Activated CD4-positive, alpha-beta T cell treated with anti-CD3 and anti-CD28 coated beads, Interleukin-2, amount 10 ng/mL, durations not matched to agents 7 days and 5 days (primary cell): ENCODE data around the gene OR5K2. TPM values are rescaled to one million over a fixed set of nuclear protein-coding genes. Genes with fewer than 3 reads are reported as not detected.

Experiments
- CTCF ChIA-PET: fragments of 350-600 bp; sonication (Branson Sonifier 250); formaldehyde crosslinking; loops from one replicate; lab custom pipeline; 2021; ENCODE audit warnings: antibody characterized with exemption; lab: Charles Lee
- POLR2A ChIA-PET: fragments of 350-600 bp; sonication (Branson Sonifier 250); formaldehyde crosslinking; loops from one replicate; lab custom pipeline; 2021; ENCODE audit warnings: antibody characterized with exemption; lab: Charles Lee
- DNase-seq: peaks from one replicate; pipeline ENCODE4 v3.0.0-alpha.2; 2020
- H3K27ac Mint-ChIP-seq: one replicate; pipeline ENCODE4 v1.8.0; 2021; ENCODE audit warnings: mild to moderate bottlenecking, moderate library complexity, mixed read lengths
- H3K27me3 Mint-ChIP-seq: one replicate; pipeline ENCODE4 v1.8.0; 2021; ENCODE audit warnings: mixed read lengths
- H3K36me3 Mint-ChIP-seq: one replicate; pipeline ENCODE4 v1.8.0; 2021; ENCODE audit warnings: low read depth, mixed read lengths
- H3K4me1 Mint-ChIP-seq: one replicate; pipeline ENCODE4 v1.8.0; 2021; ENCODE audit warnings: mixed read lengths
- H3K4me3 Mint-ChIP-seq: one replicate; pipeline ENCODE4 v1.8.0; 2021; ENCODE audit warnings: mild to moderate bottlenecking, moderate library complexity, mixed read lengths
- H3K9me3 Mint-ChIP-seq: one replicate; pipeline ENCODE4 v1.8.0; 2021; ENCODE audit warnings: mixed read lengths
- total RNA-seq, 2 experiments: library from RNA; stranded (reverse); gene quantifications; one replicate each; pipeline ENCODE4 v1.2.3, GENCODE V29; 2021

OR5K2 gene
- not detected for total RNA-seq

DNA sequence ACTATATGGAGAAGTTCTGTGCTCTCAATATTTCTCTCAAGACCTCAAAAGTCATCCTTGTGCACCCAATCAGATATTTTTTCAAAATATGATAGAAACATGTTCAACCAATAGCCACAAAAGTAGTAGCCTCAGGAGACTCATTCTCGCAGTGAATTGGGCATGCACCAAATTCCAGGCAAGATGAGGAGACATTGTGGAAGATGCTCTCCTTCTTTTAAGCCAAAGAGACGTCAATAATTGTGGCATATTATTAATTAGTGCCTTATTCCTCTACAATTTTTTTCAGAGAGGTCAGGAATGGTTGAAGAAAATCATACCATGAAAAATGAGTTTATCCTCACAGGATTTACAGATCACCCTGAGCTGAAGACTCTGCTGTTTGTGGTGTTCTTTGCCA, at the start of gene OR5K2:
OR5K2 (plus strand) TSS at position 301 of the 400 bp plus-strand sequence; CDS start at position 301, 0 bp downstream.
- H3K27me3 Mint-ChIP-seq = peaks cover 19% of the 10 kb centered on the region
- no peak for DNase-seq
- no peaks in the 10 kb centered on the region for H3K4me1 Mint-ChIP-seq
- POLR2A ChIA-PET = no interaction called here
- no peaks in the 10 kb centered on the region for H3K9me3 Mint-ChIP-seq
- no peak within 1 kb of the TSS for H3K4me3 Mint-ChIP-seq
- peaks cover 8% of the 10 kb centered on the region for H3K36me3 Mint-ChIP-seq
- no peak within 1 kb of the TSS for H3K27ac Mint-ChIP-seq
- CTCF ChIA-PET = interaction anchor here (0.6 to 1.0 kb wide), 2 partner anchors 48 to 76 kb away, joined by 3 read pairs; no protein-coding TSS in a partner anchor

GRCh38 chr3:98449606-98450193, 47.8 kb upstream of the OR5K2 start:
- Mint-ChIP-seq H3K9me3 (peaks cover 11% of the 10 kb centered on the region), H3K36me3 (peaks cover 4% of the 10 kb centered on the region), H3K4me3 (no peak overlapping the region), H3K4me1 (peaks cover 15% of the 10 kb centered on the region), H3K27me3 (peaks cover 35% of the 10 kb centered on the region), H3K27ac (no peak overlapping the region)
- DNase-seq = no peak
- CTCF ChIA-PET = no interaction called here
- POLR2A ChIA-PET = no interaction called here

DNA sequence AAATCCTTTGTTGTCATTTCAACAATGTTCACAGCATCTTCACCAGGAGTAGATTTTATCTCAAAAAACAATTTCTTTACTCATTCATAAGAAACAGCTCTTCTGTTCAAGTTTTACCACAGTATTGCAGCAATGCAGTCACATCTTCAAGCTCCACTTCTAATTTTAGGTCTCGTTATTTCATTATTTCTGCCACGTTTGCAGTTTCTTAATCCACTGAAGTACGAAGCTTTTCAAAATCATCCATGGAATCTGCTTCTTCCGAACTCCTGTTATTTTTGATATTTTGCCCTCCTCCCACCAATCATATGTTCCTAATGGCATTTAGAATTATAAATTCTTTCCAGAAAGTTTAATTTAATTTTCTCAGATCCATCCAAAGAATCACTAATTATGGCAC, 47.1 kb upstream of the OR5K2 start:
- no peak overlapping the region for H3K27ac Mint-ChIP-seq
- no peak for DNase-seq
- H3K27me3 Mint-ChIP-seq = peaks cover 34% of the 10 kb centered on the region
- H3K9me3 Mint-ChIP-seq = peaks cover 11% of the 10 kb centered on the region
- peaks cover 4% of the 10 kb centered on the region for H3K36me3 Mint-ChIP-seq
- H3K4me3 Mint-ChIP-seq = no peak overlapping the region
- ChIA-PET POLR2A (no interaction called here), CTCF (no interaction called here)
- H3K4me1 Mint-ChIP-seq = peaks cover 15% of the 10 kb centered on the region

- no peak for DNase-seq
- Mint-ChIP-seq H3K27ac (no peak overlapping the region), H3K4me3 (no peak overlapping the region), H3K4me1 (peaks cover 9% of the 10 kb centered on the region), H3K9me3 (peaks cover 3% of the 10 kb centered on the region), H3K36me3 (no peaks in the 10 kb centered on the region), H3K27me3 (peaks cover 25% of the 10 kb centered on the region)
- ChIA-PET CTCF (no interaction called here), POLR2A (no interaction called here)
Measured at GRCh38 chr3:98453827-98454226, 43.7 kb upstream of the OR5K2 start.

- peaks cover 27% of the 10 kb centered on the region for H3K27me3 Mint-ChIP-seq
- H3K4me3 Mint-ChIP-seq = no peak overlapping the region
- peaks cover 3% of the 10 kb centered on the region for H3K9me3 Mint-ChIP-seq
- POLR2A ChIA-PET = no interaction called here
- CTCF ChIA-PET = no interaction called here
- no peak for DNase-seq
- H3K36me3 Mint-ChIP-seq = no peaks in the 10 kb centered on the region
- no peak overlapping the region for H3K27ac Mint-ChIP-seq
- peaks cover 1% of the 10 kb centered on the region for H3K4me1 Mint-ChIP-seq
Measured at GRCh38 chr3:98454929-98455328, 42.6 kb upstream of the OR5K2 start.

DNA sequence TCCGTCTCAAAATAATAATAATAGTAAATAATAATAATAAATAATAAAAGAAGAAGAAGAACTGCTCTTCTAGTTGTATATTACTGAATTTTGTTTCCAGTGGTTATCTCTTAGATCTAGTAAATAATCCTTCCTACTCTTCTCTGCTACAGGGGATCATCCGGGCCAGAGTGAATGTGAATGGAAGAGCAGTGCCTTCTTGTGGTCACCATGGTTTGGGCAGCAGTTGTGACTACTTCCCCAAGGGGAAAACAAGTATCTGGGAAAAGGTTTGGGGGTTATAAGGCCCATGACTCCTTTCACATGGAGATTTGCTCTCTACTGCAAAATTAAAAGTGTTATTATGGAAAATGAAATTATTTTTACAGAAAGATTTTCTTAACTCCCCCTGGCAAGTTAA, 39.9 kb upstream of the OR5K2 start:
- H3K36me3 Mint-ChIP-seq = peaks cover 1% of the 10 kb centered on the region
- DNase-seq = no peak
- CTCF ChIA-PET = interaction anchor here (0.6 kb wide), 1 partner anchor 414 kb away, joined by 4 read pairs; no protein-coding TSS in a partner anchor
- no peak overlapping the region for H3K27ac Mint-ChIP-seq
- H3K27me3 Mint-ChIP-seq = peaks cover 34% of the 10 kb centered on the region
- POLR2A ChIA-PET = no interaction called here
- H3K9me3 Mint-ChIP-seq = peaks cover 3% of the 10 kb centered on the region
- no peaks in the 10 kb centered on the region for H3K4me1 Mint-ChIP-seq
- H3K4me3 Mint-ChIP-seq = no peak overlapping the region

DNA sequence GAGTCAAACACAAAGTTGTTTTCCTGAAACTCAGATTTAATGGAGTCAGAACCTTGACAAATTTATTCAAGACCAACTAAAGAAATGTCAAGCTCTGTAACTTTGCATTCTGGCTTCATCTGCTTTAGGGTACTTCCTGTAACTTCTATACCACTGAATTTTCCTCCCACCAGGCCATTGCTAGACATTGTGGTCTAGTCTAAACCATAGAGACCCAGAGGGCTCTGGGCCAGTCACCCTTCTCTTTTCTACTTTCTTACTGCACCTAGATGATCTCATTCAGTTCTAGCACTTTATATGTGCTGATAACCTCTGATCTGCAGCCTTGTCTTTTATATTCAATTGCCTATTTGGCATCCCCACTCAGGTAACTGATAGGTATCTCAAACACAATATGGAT, 37.3 kb upstream of the OR5K2 start:
- ChIA-PET CTCF (no interaction called here), POLR2A (no interaction called here)
- H3K27ac Mint-ChIP-seq = no peak overlapping the region
- H3K9me3 Mint-ChIP-seq = peaks cover 5% of the 10 kb centered on the region
- no peaks in the 10 kb centered on the region for H3K4me1 Mint-ChIP-seq
- no peak overlapping the region for H3K4me3 Mint-ChIP-seq
- peaks cover 25% of the 10 kb centered on the region for H3K27me3 Mint-ChIP-seq
- DNase-seq = no peak
- H3K36me3 Mint-ChIP-seq = peaks cover 1% of the 10 kb centered on the region

GRCh38 chr3:98462901-98463300, 34.6 kb upstream of the OR5K2 start, which contains the start of gene OR5K1:
Gene OR5K1, plus strand, starts transcription at chr3:98463201. Its CDS starts 6,376 bp downstream, at chr3:98469577.
- Mint-ChIP-seq H3K27ac (no peak within 1 kb of the TSS), H3K9me3 (peaks cover 5% of the 10 kb centered on the region), H3K4me3 (no peak within 1 kb of the TSS), H3K27me3 (peaks cover 20% of the 10 kb centered on the region), H3K36me3 (peaks cover 1% of the 10 kb centered on the region), H3K4me1 (no peaks in the 10 kb centered on the region)
- CTCF ChIA-PET = no interaction called here
- POLR2A ChIA-PET = no interaction called here
- DNase-seq = no peak

GRCh38 chr3:98482717-98483482, 14.6 kb upstream of the OR5K2 start:
- POLR2A ChIA-PET = no interaction called here
- Mint-ChIP-seq H3K27me3 (peaks cover 35% of the 10 kb centered on the region), H3K27ac (no peak overlapping the region), H3K4me1 (no peaks in the 10 kb centered on the region), H3K9me3 (peaks cover 31% of the 10 kb centered on the region), H3K4me3 (no peak overlapping the region), H3K36me3 (peaks cover 14% of the 10 kb centered on the region)
- CTCF ChIA-PET = no interaction called here
- DNase-seq = no peak

GRCh38 chr3:98483626-98484025, 13.9 kb upstream of the OR5K2 start:
- no peaks in the 10 kb centered on the region for H3K4me1 Mint-ChIP-seq

DNA sequence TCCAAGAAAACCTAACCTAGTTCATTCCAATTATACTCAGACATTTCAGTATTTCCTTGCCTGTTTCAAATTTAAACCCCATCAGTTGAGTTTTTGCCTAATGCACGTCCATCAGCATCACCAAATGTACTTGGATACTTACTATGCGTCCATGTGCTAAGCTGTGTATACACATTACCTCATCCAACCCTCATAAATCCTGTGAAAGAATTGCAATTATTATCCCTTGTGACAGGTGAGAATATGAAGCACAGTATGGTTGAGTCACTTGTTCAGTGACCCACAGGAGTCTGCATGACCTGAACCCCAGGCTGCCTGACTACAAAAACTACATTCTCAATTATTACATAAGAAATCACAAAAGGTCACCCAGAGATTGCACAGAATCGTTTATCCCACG, 2.5 kb downstream of the OR5K2 start:
- Mint-ChIP-seq H3K27me3 (peaks cover under 1% of the 10 kb centered on the region), H3K9me3 (no peaks in the 10 kb centered on the region), H3K4me3 (no peak overlapping the region), H3K4me1 (peaks cover 3% of the 10 kb centered on the region), H3K36me3 (peaks cover 21% of the 10 kb centered on the region), H3K27ac (no peak overlapping the region)
- ChIA-PET POLR2A (no interaction called here), CTCF (interaction anchor here (1.4 kb wide), 1 partner anchor 16 kb away, joined by 3 read pairs; no protein-coding TSS in a partner anchor)
- no peak for DNase-seq

More at GRCh38 chr3:98483626-98484025, 13.9 kb upstream of the OR5K2 start:
- peaks cover 39% of the 10 kb centered on the region for H3K27me3 Mint-ChIP-seq
- H3K9me3 Mint-ChIP-seq = peaks cover 38% of the 10 kb centered on the region
- no peak overlapping the region for H3K4me3 Mint-ChIP-seq
- peaks cover 16% of the 10 kb centered on the region for H3K36me3 Mint-ChIP-seq
- no peak overlapping the region for H3K27ac Mint-ChIP-seq
- DNase-seq = no peak
- ChIA-PET CTCF (interaction anchor here (1.3 kb wide), 1 partner anchor 17 kb away, joined by 3 read pairs; no protein-coding TSS in a partner anchor), POLR2A (no interaction called here)

GRCh38 chr3:98501270-98501669, 3.8 kb downstream of the OR5K2 start:
- H3K27me3 Mint-ChIP-seq = no peaks in the 10 kb centered on the region
- H3K27ac Mint-ChIP-seq = no peak overlapping the region
- POLR2A ChIA-PET = no interaction called here
- no peak for DNase-seq
- no peak overlapping the region for H3K4me3 Mint-ChIP-seq
- peaks cover 29% of the 10 kb centered on the region for H3K36me3 Mint-ChIP-seq
- peaks cover 3% of the 10 kb centered on the region for H3K4me1 Mint-ChIP-seq
- no peaks in the 10 kb centered on the region for H3K9me3 Mint-ChIP-seq
- CTCF ChIA-PET = interaction anchor here (1.4 to 2.6 kb wide), 2 partner anchors 10 to 17 kb away, joined by 3 to 6 read pairs; no protein-coding TSS in a partner anchor
